ENCODE measurements around the gene DLG2.

GRCh38 chr11:85045716-85046115, 581.4 kb downstream of the DLG2 start:
- no peak for TF ChIP-seq CTCF (IDR thresholded peaks at IDR 0.05)
- TF ChIP-seq POLR2A (IDR thresholded peaks at IDR 0.05) = no peak
- no peak for TF ChIP-seq POLR2AphosphoS5 (IDR thresholded peaks at IDR 0.05)
- TF ChIP-seq EP300 (IDR thresholded peaks at IDR 0.05) = no peak

Measured in sigmoid colon (tissue), 4 donors.